Ovary (tissue), 9 donors: ENCODE results near the gene FAR2. TPM values are rescaled to one million over a fixed set of nuclear protein-coding genes. Genes with fewer than 3 reads are reported as not detected.

ENCODE experiments used
- DNase-seq, 5 donors: peaks; one replicate each; pipeline ENCODE4 v3.0.0-alpha.2; 2019 to 2020
- H3K27ac ChIP-seq, 2 donors: fragments of 200-600 bp; one replicate each; pipeline versions ENCODE4 v1.5.1 to v1.8.0; 2019 to 2022
- H3K27me3 ChIP-seq: fragments of 200-600 bp; one replicate; pipeline ENCODE4 v1.8.0; 2022
- H3K36me3 ChIP-seq: fragments of 200-600 bp; sonication (generic); one replicate; pipeline ENCODE4 v1.5.1; 2019
- H3K4me1 ChIP-seq: one replicate; pipeline ENCODE4 v1.8.1; 2013; ENCODE audit warnings: mild to moderate bottlenecking, moderate library complexity; ENCODE audit not compliant: insufficient read depth
- H3K4me3 ChIP-seq: fragments of 200-600 bp; sonication (generic); one replicate; pipeline ENCODE4 v1.5.1; 2017
- H3K9me3 ChIP-seq, 2 donors: fragments of 200-600 bp in 1 of 2; sonication (generic) in 1 of 2; one replicate each; pipeline versions ENCODE4 v1.5.1 to v1.8.1; 2013 to 2019; ENCODE audit warnings: mild to moderate bottlenecking in 1 of 2, moderate library complexity in 1 of 2
- CTCF ChIP-seq, 3 donors: fragments of 450-650 bp in 2 of 3; fragments of 200-600 bp in 1 of 3; IDR thresholded peaks; one replicate each; pipeline versions ENCODE4 v1.5.1 to v1.8.0; 2016 to 2022; ENCODE audit warnings: antibody characterized with exemption in 3 of 3, mild to moderate bottlenecking in 1 of 3
- EP300 ChIP-seq: sonication (generic); formaldehyde crosslinking; IDR thresholded peaks from one replicate; pipeline ENCODE4 v1.6.1; 2017; ENCODE audit warnings: antibody characterized with exemption
- POLR2A ChIP-seq: fragments of 450-650 bp; IDR thresholded peaks from one replicate; pipeline ENCODE4 v1.6.1; 2017; ENCODE audit warnings: antibody characterized with exemption, mild to moderate bottlenecking, moderate library complexity
- WGBS, 3 donors: extraction: QIAGEN DNeasy Blood & Tissue Kit in 1 of 3; methylation state at CpG; one replicate each; pipeline versions ENCODE4 v1.1.5 to v1.1.7; 2013 to 2017; 5-methylcytosine and 5-hydroxymethylcytosine counted together
- intact Hi-C, 4 donors: fragments of 100-400 bp; cut with DNase I; formaldehyde crosslinking; loops; one replicate each; pipeline versions ENCODE4 v1.11.0 to v1.15.1; 2022 to 2023
- polyA plus RNA-seq, 2 donors: library from polyadenylated mRNA; stranded (reverse); fragments of 200-250 nt in 1 of 2; fragments of 350-450 nt in 1 of 2; fragmentation: Illumina TruSeq in 1 of 2; extraction: RNeasy Lipid Tissue Mini Kit (QIAGEN cat#74804) in 1 of 2; gene quantifications; one replicate each; pipeline ENCODE4 v1.2.3, GENCODE V29; 2013 to 2014
- total RNA-seq, 7 donors: library from RNA; depleted of rRNA in 2 of 7; stranded (reverse); fragments of >200 nt in 2 of 7; fragmentation: NEBNext Ultra II Directional in 3 of 7; extraction: Animal tissue kit (Norgen Biotek cat#: 25700) in 3 of 7; gene quantifications; one replicate each; pipeline versions ENCODE4 v1.1.0 to v1.2.4, GENCODE V29; 2016 to 2023
- donor health status: DM: no; HTN: no; CAD: no; lungs with moderate emphysema.
- donor health status: DM: no; HTN: no; CAD: no.
- donor health status: Bipolar disorder and iron deficiency.
- donor health status: DM: yes; HTN: yes; CAD: no.
- donor health status: DM: no; HTN: no; CAD: no.
- donor health status: DM: yes; HTN: yes; CAD: no.

Gene FAR2
- total and polyA plus RNA-seq, 9 donors: 0.41 to 5.3 (median 1.5) TPM

- WGBS, 3 donors: 35 to 48% (median 39%) methylated on average over 9 of the region's 9 CpGs
- intact Hi-C loops: no loop called here
Observed at GRCh38 chr12:29228474-29229157, 79.5 kb downstream of the FAR2 start.

GRCh38 chr12:29229158-29229505 lies 80.1 kb downstream of the FAR2 start:
- 64 to 78% (median 73%) methylated on average over 2 of the region's 2 CpGs for whole genome bisulfite sequencing, 3 donors
- H3K27me3 ChIP-seq: no peaks in the 10 kb centered on the region

More at GRCh38 chr12:29228474-29229157, 79.5 kb downstream of the FAR2 start:
- Histone ChIP-seq H3K4me3 (no peak overlapping the region), H3K36me3 (no peaks in the 10 kb centered on the region), H3K27me3 (no peaks in the 10 kb centered on the region), H3K4me1 (no peaks in the 10 kb centered on the region), H3K27ac (no peak overlapping the region), H3K9me3 (no peaks in the 10 kb centered on the region)
- no peak for DNase-seq
- no peak for TF ChIP-seq CTCF (IDR thresholded peaks at IDR 0.05)
- no peak for TF ChIP-seq EP300
- no peak for TF ChIP-seq POLR2A

GRCh38 chr12:29229937-29230336 lies 80.9 kb downstream of the FAR2 start:
- intact Hi-C loops: no loop called here
- WGBS, 3 donors: 84 to 92% (median 87%) methylated on average over 3 of the region's 3 CpGs
- no peak overlapping the region for H3K4me3 ChIP-seq

More at GRCh38 chr12:29229158-29229505, 80.1 kb downstream of the FAR2 start:
- H3K27ac ChIP-seq: no peak overlapping the region
- intact Hi-C loops: no loop called here
- DNase-seq: no peak
- H3K9me3 ChIP-seq: no peaks in the 10 kb centered on the region
- no peak for TF ChIP-seq POLR2A
- no peak for TF ChIP-seq EP300
- no peak for TF ChIP-seq CTCF (IDR thresholded peaks at IDR 0.05)
- no peak overlapping the region for H3K4me3 ChIP-seq
- no peaks in the 10 kb centered on the region for H3K36me3 ChIP-seq
- H3K4me1 ChIP-seq: no peaks in the 10 kb centered on the region

GRCh38 chr12:29230800-29231560 lies 81.9 kb downstream of the FAR2 start:
- WGBS, 3 donors: 61 to 63% (median 63%) methylated on average over 2 of the region's 2 CpGs
- Histone ChIP-seq H3K4me1 (no peaks in the 10 kb centered on the region), H3K36me3 (no peaks in the 10 kb centered on the region), H3K27me3 (no peaks in the 10 kb centered on the region), H3K9me3 (no peaks in the 10 kb centered on the region), H3K27ac (no peak overlapping the region), H3K4me3 (no peak overlapping the region)
- TF ChIP-seq CTCF (IDR thresholded peaks at IDR 0.05) (no peak), POLR2A (no peak)
- intact Hi-C loops: no loop called here
- no peak for DNase-seq

More at GRCh38 chr12:29229937-29230336, 80.9 kb downstream of the FAR2 start:
- Histone ChIP-seq H3K27me3 (no peaks in the 10 kb centered on the region), H3K27ac (no peak overlapping the region), H3K4me1 (no peaks in the 10 kb centered on the region), H3K36me3 (no peaks in the 10 kb centered on the region), H3K9me3 (no peaks in the 10 kb centered on the region)
- TF ChIP-seq POLR2A (no peak), EP300 (no peak), CTCF (IDR thresholded peaks at IDR 0.05) (no peak)
- no peak for DNase-seq
